ENCODE measurements around the gene OR2L13.

OR2L13 gene

GRCh38 chr1:248140846-248141245 lies 45.9 kb downstream of the OR2L13 start:
- DNase-seq (ENCODE audit: extremely low read depth, low read depth): no peak
- no peak for TF ChIP-seq CTCF (IDR thresholded peaks at IDR 0.05; ENCODE audit: low read depth, low read length)

GRCh38 chr1:248143311-248143710 lies 48.3 kb downstream of the OR2L13 start:
- DNase-seq (ENCODE audit: extremely low read depth, low read depth): no peak
- no peak for TF ChIP-seq CTCF (IDR thresholded peaks at IDR 0.05; ENCODE audit: low read depth, low read length)

GRCh38 chr1:248144513-248145198 lies 49.7 kb downstream of the OR2L13 start, which contains the start of gene OR2M5:
Gene OR2M5, plus strand, starts transcription at chr1:248145148. Its CDS starts 0 bp downstream, at chr1:248145148.
- no peak for DNase-seq (ENCODE audit: extremely low read depth, low read depth)
- no peak for TF ChIP-seq CTCF (IDR thresholded peaks at IDR 0.05; ENCODE audit: low read depth, low read length)
